Progenitor cell of endocrine pancreas (in vitro differentiated cells): ENCODE measurements around the gene TUSC2. TPM values are rescaled to one million over a fixed set of nuclear protein-coding genes. Genes with fewer than 3 reads are reported as not detected.

Experiments used
- DNase-seq: peaks from one replicate; pipeline ENCODE4 v3.0.0; 2021; ENCODE audit warnings: low spot score; ENCODE audit not compliant: unreplicated experiment
- H3K27ac Mint-ChIP-seq: 2 replicates; pipeline ENCODE4 v1.8.0; 2021; ENCODE audit warnings: mild to moderate bottlenecking, moderate library complexity, mixed read lengths
- H3K27me3 Mint-ChIP-seq: 2 replicates; pipeline ENCODE4 v1.8.0; 2021; ENCODE audit warnings: mixed read lengths
- H3K36me3 Mint-ChIP-seq: 2 replicates; pipeline ENCODE4 v1.8.0; 2022; ENCODE audit warnings: mixed read lengths; ENCODE audit not compliant: insufficient read depth
- H3K4me1 Mint-ChIP-seq: 2 replicates; pipeline ENCODE4 v1.8.0; 2021; ENCODE audit warnings: low read depth, mixed read lengths
- H3K4me3 Mint-ChIP-seq: 2 replicates; pipeline ENCODE4 v1.8.0; 2021; ENCODE audit warnings: low read depth, mild to moderate bottlenecking, moderate library complexity, mixed read lengths
- H3K9me3 Mint-ChIP-seq: 2 replicates; pipeline ENCODE4 v1.8.0; 2021; ENCODE audit warnings: low read depth, mixed read lengths
- total RNA-seq: library from RNA; stranded (reverse); gene quantifications from 2 replicates; pipeline ENCODE4 v1.2.1, GENCODE V29; 2021
- TF ChIP-seq, protein P1 (sequence below): fragments of 200-600 bp; sonication (generic); IDR thresholded peaks from one replicate; pipeline ENCODE4 v1.5.0; 2021; ENCODE audit warnings: antibody characterized with exemption, mild to moderate bottlenecking; ENCODE audit not compliant: unreplicated experiment

TUSC2 gene
- total RNA-seq, 1 donor from 2014 or later = 34.9 TPM

DNA sequence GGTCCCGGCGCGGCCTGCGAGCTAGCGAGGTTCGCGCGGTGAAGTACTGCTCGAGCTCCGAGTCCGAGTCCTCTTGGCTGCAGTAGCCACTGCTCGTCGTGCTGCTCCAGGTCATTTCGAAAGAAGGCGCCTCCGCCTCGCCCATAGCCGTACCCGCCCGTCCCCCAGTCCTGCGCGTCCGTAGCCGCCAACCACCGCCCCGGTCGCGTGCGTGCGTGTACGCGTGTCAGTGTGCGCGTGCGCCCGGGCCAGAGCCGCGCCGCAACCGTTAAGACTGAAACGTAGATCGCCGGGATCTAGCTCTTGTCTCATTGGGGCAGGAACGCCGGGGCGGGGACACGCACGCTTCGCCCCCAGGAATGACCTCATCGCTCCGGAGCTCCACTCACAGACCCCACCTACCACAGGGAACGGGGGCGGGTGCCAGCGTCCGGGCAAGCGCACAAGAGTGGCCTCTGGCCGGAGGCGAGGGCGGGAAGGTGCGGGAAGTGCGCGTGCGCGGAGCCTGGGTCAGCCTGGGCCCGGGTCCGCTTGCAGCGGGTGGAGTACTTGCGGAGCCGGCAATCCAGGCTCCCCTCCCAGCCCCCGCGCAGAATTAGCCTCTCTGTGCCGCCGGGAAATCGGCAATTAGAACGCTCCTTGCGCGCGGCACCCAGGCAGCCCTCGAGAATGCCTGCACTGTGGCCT, 9.3 kb upstream of the TUSC2 start:
- peaks cover 33% of the 10 kb centered on the region for H3K27me3 Mint-ChIP-seq
- H3K4me1 Mint-ChIP-seq = peaks cover 15% of the 10 kb centered on the region
- H3K27ac Mint-ChIP-seq = peak overlapping the region; percentile 99
- no peaks in the 10 kb centered on the region for H3K36me3 Mint-ChIP-seq
- TF ChIP-seq, protein P1, sequence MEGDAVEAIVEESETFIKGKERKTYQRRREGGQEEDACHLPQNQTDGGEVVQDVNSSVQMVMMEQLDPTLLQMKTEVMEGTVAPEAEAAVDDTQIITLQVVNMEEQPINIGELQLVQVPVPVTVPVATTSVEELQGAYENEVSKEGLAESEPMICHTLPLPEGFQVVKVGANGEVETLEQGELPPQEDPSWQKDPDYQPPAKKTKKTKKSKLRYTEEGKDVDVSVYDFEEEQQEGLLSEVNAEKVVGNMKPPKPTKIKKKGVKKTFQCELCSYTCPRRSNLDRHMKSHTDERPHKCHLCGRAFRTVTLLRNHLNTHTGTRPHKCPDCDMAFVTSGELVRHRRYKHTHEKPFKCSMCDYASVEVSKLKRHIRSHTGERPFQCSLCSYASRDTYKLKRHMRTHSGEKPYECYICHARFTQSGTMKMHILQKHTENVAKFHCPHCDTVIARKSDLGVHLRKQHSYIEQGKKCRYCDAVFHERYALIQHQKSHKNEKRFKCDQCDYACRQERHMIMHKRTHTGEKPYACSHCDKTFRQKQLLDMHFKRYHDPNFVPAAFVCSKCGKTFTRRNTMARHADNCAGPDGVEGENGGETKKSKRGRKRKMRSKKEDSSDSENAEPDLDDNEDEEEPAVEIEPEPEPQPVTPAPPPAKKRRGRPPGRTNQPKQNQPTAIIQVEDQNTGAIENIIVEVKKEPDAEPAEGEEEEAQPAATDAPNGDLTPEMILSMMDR = no peak
- DNase-seq = peak; percentile 96
- no peaks in the 10 kb centered on the region for H3K9me3 Mint-ChIP-seq
- H3K4me3 Mint-ChIP-seq = peak overlapping the region; percentile 93

DNA sequence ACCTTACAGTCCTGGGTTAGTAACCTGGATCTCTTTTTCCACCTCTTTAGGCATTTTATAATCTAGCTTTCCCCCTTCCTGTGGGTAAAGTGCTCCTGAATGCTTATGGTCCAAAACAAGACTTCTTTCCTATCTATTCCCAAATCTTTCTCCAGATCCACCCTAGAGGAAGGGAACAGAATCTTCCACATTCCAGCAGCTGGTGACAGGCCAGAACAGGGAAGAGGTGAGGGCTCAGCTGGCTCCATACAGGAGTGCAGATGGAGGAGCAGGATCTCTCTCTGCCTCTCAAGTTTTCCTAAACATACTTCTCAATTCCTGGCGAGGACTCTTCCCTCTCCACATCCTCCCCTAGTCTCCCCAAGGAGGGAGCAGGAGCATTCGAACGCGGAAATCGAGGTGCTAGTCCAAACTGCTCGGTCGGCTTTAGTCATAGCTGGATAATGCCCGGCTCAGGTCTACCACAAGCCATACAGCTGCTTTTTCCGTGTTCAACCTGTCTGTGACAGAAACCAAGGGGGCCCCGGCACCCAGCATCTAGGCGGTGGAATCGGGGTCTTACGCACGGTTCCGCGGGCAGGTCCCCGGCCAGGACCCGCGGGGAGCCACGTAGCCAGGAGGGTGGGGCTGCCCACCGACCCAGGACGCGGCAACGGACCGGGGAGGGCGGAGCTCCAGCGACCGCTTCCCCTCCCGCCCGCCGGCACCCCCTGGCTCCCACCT, 8.6 kb upstream of the TUSC2 start:
- Mint-ChIP-seq H3K27me3 (peaks cover 26% of the 10 kb centered on the region), H3K27ac (peak overlapping the region; percentile 99), H3K4me3 (peak overlapping the region; percentile 93), H3K36me3 (no peaks in the 10 kb centered on the region), H3K4me1 (peaks cover 15% of the 10 kb centered on the region), H3K9me3 (no peaks in the 10 kb centered on the region)
- DNase-seq = no peak
- TF ChIP-seq, protein P1 = no peak

DNA sequence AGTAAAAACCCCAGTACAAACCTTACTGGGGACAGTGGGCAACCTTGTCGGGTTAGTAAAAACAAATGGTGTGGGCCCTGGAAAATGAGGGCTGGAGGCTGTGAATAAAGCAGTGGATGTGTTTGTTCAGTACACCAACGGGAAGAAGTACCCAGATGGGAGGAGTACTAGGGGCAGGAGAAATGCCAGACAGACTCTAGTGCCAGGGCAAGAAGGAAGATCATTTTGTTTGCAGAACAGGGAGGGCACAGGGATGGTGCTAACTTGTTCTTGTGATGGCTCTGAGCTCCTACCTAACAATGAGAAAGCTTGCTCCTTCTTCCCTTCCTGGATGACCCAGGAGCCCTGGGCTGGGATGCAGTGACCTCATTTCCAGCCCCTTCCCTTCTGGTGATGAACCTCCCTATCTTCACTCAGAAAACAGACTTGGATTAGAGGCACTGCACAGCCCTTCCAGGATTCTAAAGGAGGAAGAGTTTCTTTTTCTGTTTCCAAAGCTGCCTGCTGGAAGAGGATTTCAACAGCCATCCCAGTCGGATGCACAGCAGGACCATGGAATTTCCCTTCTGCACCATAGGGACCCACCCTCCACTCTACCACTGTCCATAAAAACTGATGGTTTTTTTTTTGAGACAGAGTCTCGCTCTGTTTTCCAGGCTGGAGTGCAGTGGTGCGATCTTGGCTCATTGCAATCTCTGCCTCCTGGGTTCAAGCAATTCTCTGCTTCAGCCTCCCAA, 6.5 kb upstream of the TUSC2 start:
- TF ChIP-seq, protein P1 = no peak
- Mint-ChIP-seq H3K36me3 (peaks cover 2% of the 10 kb centered on the region), H3K4me3 (peak overlapping the region; percentile 26), H3K27me3 (peaks cover 10% of the 10 kb centered on the region), H3K9me3 (no peaks in the 10 kb centered on the region), H3K4me1 (peaks cover 15% of the 10 kb centered on the region), H3K27ac (no peak overlapping the region)
- no peak for DNase-seq

DNA sequence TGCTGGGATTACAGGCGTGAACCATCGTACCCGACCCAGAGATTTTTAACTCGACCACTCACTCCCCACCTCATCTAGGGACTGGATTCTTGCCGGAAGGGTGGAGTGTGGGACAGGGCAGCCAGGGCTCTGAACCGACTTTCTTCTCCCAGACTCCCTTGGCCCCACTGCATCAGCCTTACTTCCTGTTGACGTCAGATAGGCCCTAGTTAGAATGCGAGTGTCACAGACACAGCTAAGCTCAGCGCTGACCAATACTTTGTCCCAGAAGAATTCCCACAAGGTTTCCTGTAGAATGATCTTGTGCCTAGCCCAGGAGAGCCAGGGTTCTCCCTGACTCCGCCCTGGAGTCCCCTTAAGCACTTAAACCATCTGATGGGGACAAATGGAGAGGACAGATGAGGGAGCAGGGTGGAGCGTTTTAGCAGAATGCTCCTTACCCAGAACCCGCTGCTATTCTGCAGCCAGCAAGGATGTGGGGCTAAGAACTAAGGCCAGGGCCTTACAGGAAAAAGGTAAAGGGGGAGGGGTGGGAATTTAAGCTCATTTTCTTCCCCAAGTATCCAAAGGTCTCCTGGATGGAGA, 5.8 kb upstream of the TUSC2 start:
- no peak for DNase-seq
- peaks cover 2% of the 10 kb centered on the region for H3K36me3 Mint-ChIP-seq
- H3K4me1 Mint-ChIP-seq = peaks cover 15% of the 10 kb centered on the region
- H3K4me3 Mint-ChIP-seq = no peak overlapping the region
- no peaks in the 10 kb centered on the region for H3K9me3 Mint-ChIP-seq
- TF ChIP-seq, protein P1 = no peak
- no peak overlapping the region for H3K27ac Mint-ChIP-seq
- peaks cover 4% of the 10 kb centered on the region for H3K27me3 Mint-ChIP-seq

DNA sequence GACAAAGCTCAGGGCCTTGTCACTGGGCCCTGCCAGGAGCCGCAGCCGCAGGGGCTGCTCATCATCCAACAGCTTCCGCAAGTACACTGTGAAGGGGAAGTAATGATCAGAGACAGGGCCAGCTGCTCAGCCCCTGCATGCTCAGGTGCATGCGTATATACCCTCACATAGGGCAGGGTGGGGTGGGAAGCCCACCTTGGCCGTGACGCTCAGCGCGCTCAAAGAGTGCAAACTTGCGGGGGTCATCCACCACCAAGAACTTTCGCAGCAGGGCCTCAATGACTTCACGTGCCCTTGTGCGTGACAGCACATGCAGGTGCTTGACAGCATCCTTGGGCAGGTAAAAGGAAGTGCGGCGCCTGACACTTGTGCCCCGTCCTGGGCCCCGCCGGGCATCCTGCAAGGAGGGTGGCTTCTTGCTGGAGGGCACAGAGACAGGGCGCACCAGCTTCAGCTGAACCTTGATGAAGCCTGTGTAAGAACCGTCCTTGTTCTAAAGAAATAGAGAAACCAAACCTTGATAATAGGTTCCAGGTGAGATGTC, 3.4 kb upstream of the TUSC2 start:
- no peak for DNase-seq
- H3K9me3 Mint-ChIP-seq = no peaks in the 10 kb centered on the region
- H3K27ac Mint-ChIP-seq = no peak overlapping the region
- TF ChIP-seq, protein P1 = no peak
- H3K4me3 Mint-ChIP-seq = no peak overlapping the region
- H3K27me3 Mint-ChIP-seq = no peaks in the 10 kb centered on the region
- H3K36me3 Mint-ChIP-seq = peaks cover 2% of the 10 kb centered on the region
- peaks cover 17% of the 10 kb centered on the region for H3K4me1 Mint-ChIP-seq
